SU-DHL-6 (cell line): ENCODE data around the gene ZNF678.
"Not testable (repeated sequence)": the region's sequence is repeated elsewhere in the genome, so short reads cannot be mapped to it uniquely, and the experiment has no call there.

Experiments used
- H2AFZ ChIP-seq: fragments of 200-600 bp; sonication (generic); 2 replicates; pipeline ENCODE4 v1.6.1; 2014; ENCODE audit warnings: low read depth, mild to moderate bottlenecking, moderate library complexity, mixed read lengths, antibody characterized with exemption, low read length; ENCODE audit not compliant: severe bottlenecking
- H3F3A ChIP-seq: fragments of 200-600 bp; shearing (Covaris generic); 2 replicates; pipeline ENCODE4 v1.6.0; 2016; ENCODE audit warnings: antibody characterized with exemption, mild to moderate bottlenecking; ENCODE audit not compliant: insufficient read depth
- H3K27ac ChIP-seq: fragments of 200-600 bp; sonication (generic); 2 replicates; pipeline ENCODE4 v1.5.1; 2016; ENCODE audit warnings: low read depth, mild to moderate bottlenecking, low read length, moderate library complexity, mixed read lengths
- H3K27me3 ChIP-seq: fragments of 200-600 bp; sonication (generic), shearing (Covaris generic); 2 replicates; pipeline ENCODE4 v1.6.0; 2014; ENCODE audit warnings: mild to moderate bottlenecking, low read length
- H3K36me3 ChIP-seq: fragments of 200-600 bp; sonication (generic); 2 replicates; pipeline ENCODE4 v1.6.1; 2014; ENCODE audit warnings: mild to moderate bottlenecking, low read length, mixed read lengths
- H3K4me2 ChIP-seq: fragments of 300-600, 200-600 bp; shearing (Covaris generic), sonication (generic); 2 replicates; pipeline ENCODE4 v1.6.0; 2014; ENCODE audit warnings: low read length, low read depth, mild to moderate bottlenecking; ENCODE audit not compliant: poor library complexity, severe bottlenecking
- H3K4me3 ChIP-seq: fragments of 200-600 bp; sonication (generic); 2 replicates; pipeline ENCODE4 v1.5.1; 2014; ENCODE audit warnings: antibody characterized with exemption, low read length, mild to moderate bottlenecking, mixed read lengths; ENCODE audit not compliant: insufficient read depth, poor library complexity, severe bottlenecking
- H3K79me2 ChIP-seq: fragments of 200-600 bp; sonication (generic); 2 replicates; pipeline ENCODE4 v1.6.1; 2014; ENCODE audit warnings: mild to moderate bottlenecking, low read length, moderate library complexity; ENCODE audit not compliant: insufficient read depth
- H3K9ac ChIP-seq: fragments of 200-600 bp; sonication (generic); 2 replicates; pipeline ENCODE4 v1.7.0; 2014; ENCODE audit warnings: mild to moderate bottlenecking, low read length
- H3K9me2 ChIP-seq: fragments of 200-600 bp; sonication (generic); replicated peaks from 2 replicates; pipeline ENCODE4 v1.6.1; 2014; ENCODE audit warnings: low read length; ENCODE audit not compliant: insufficient read depth
- H3K9me3 ChIP-seq: fragments of 200-600 bp; sonication (generic); 2 replicates; pipeline ENCODE4 v1.6.1; 2014; ENCODE audit warnings: low read length, mixed read lengths; ENCODE audit not compliant: insufficient read depth
- H4K20me1 ChIP-seq: fragments of 200-600 bp; sonication (generic); 2 replicates; pipeline ENCODE4 v1.6.1; 2014; ENCODE audit warnings: low read depth, mild to moderate bottlenecking, antibody characterized with exemption, low read length, moderate library complexity, mixed read lengths
- CTCF ChIP-seq: fragments of 200-600 bp; sonication (generic); IDR thresholded peaks from one replicate; pipeline ENCODE4 v1.5.1; 2017; ENCODE audit warnings: antibody characterized with exemption, mild to moderate bottlenecking, low read length, moderate library complexity; ENCODE audit not compliant: insufficient read depth, poor library complexity, severe bottlenecking
- EZH2phosphoT487 ChIP-seq: fragments of 200-600 bp; sonication (generic), shearing (Covaris generic); conservative IDR thresholded peaks from 2 replicates; pipeline ENCODE4 v1.6.1; 2018; ENCODE audit warnings: mild to moderate bottlenecking, antibody characterized with exemption, low read length, moderate library complexity, mixed read lengths

ZNF678 gene

GRCh38 chr1:227697321-227697864 is 134.0 kb downstream of the ZNF678 start:
- no peak for TF ChIP-seq EZH2phosphoT487
- no peak for TF ChIP-seq CTCF
- no peak overlapping the region for H3K4me3 ChIP-seq
- no peak overlapping the region for H3K4me2 ChIP-seq
- no peaks in the 10 kb centered on the region for H3K36me3 ChIP-seq
- no peaks in the 10 kb centered on the region for H3F3A ChIP-seq
- no peaks in the 10 kb centered on the region for H4K20me1 ChIP-seq
- no peaks in the 10 kb centered on the region for H3K27me3 ChIP-seq
- no peaks in the 10 kb centered on the region for H3K9me2 ChIP-seq
- no peak overlapping the region for H2AFZ ChIP-seq
- H3K27ac ChIP-seq, result no peak overlapping the region
- H3K9me3 ChIP-seq, result 0 out of 2 replicates have a peak, but pooled peaks cover 10% of the 10 kb centered on the region
- no peaks in the 10 kb centered on the region for H3K79me2 ChIP-seq
- no peak overlapping the region for H3K9ac ChIP-seq

- not testable (repeated sequence) for H3K4me2 ChIP-seq, H3K27ac ChIP-seq, H3K27me3 ChIP-seq, H3K9ac ChIP-seq, H3K79me2 ChIP-seq, H3F3A ChIP-seq, H3K4me3 ChIP-seq, H3K36me3 ChIP-seq, H3K9me3 ChIP-seq, H2AFZ ChIP-seq, H3K9me2 ChIP-seq, H4K20me1 ChIP-seq
Measured at GRCh38 chr1:227701631-227702030, 138.3 kb downstream of the ZNF678 start.

- Histone ChIP-seq H3K36me3 (no peaks in the 10 kb centered on the region), H3K27me3 (no peaks in the 10 kb centered on the region), H3K9ac (no peak overlapping the region), H3K79me2 (no peaks in the 10 kb centered on the region), H2AFZ (no peak overlapping the region), H4K20me1 (no peaks in the 10 kb centered on the region), H3K27ac (no peak overlapping the region), H3F3A (no peaks in the 10 kb centered on the region), H3K4me3 (no peak overlapping the region), H3K4me2 (no peak overlapping the region), H3K9me3 (no peaks in the 10 kb centered on the region), H3K9me2 (no peaks in the 10 kb centered on the region)
- no peak for TF ChIP-seq CTCF
- TF ChIP-seq EZH2phosphoT487, result no peak
Measured at GRCh38 chr1:227707846-227708245, 144.5 kb downstream of the ZNF678 start.

- TF ChIP-seq CTCF, result no peak
- TF ChIP-seq EZH2phosphoT487, result no peak
- no peak overlapping the region for H3K4me2 ChIP-seq
- no peak overlapping the region for H3K27ac ChIP-seq
- H3K4me3 ChIP-seq, result no peak overlapping the region
- no peaks in the 10 kb centered on the region for H4K20me1 ChIP-seq
- no peaks in the 10 kb centered on the region for H3K79me2 ChIP-seq
- H3K9me2 ChIP-seq, result no peaks in the 10 kb centered on the region
- H3F3A ChIP-seq, result no peaks in the 10 kb centered on the region
- H3K9ac ChIP-seq, result no peak overlapping the region
- H3K9me3 ChIP-seq, result no peaks in the 10 kb centered on the region
- H3K27me3 ChIP-seq, result no peaks in the 10 kb centered on the region
- H3K36me3 ChIP-seq, result no peaks in the 10 kb centered on the region
- H2AFZ ChIP-seq, result no peak overlapping the region
Measured at GRCh38 chr1:227709451-227709850, 146.1 kb downstream of the ZNF678 start.

- H3K36me3 ChIP-seq, H3K27me3 ChIP-seq, H3K9ac ChIP-seq, H3K4me2 ChIP-seq, H3K9me3 ChIP-seq, H3K9me2 ChIP-seq, H3K4me3 ChIP-seq, H3K27ac ChIP-seq, H4K20me1 ChIP-seq, H3K79me2 ChIP-seq, H3F3A ChIP-seq, H2AFZ ChIP-seq: not testable (repeated sequence)
Measured at GRCh38 chr1:227710474-227710873, 147.1 kb downstream of the ZNF678 start.
